ENCODE measurements around the gene ROBO1. TPM values are rescaled to one million over a fixed set of nuclear protein-coding genes. Genes with fewer than 3 reads are reported as not detected.

Gene ROBO1
- total RNA-seq, 1 donor, result 88.5 TPM

DNA sequence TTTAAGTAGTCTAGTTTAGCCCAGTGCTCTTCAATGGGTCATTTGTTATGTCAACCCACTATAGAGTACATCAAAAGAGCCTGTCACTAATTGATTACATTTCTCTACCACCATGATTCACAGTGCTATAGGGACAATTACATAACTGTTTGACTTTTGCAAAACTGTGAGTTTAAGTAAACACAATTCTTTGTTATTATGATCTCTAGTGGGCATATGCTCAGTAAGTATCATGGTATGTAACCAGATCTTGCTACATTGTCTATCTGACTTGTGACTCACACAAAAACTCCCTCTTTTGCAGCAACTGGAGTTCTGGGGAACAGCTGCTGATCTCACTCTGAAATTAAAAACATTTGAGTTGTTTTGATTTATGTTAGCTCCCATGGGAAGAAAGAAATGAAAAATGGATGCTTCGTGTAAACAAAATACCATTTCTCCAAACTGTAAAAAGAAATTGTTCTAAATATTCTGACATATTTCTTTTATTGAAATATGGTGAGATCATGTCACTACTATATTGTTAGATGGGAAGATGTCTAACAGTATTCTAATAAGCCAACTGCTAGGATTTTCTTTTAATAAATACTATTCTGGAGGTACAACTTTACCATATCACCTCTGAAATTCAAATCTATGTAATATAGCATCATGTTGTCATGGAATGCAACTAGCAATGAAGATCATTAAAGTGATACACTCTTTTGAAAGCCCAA lies 470.4 kb downstream of the ROBO1 start:
- H3K4me3 ChIP-seq (ENCODE audit: low read depth, low read length), result no peak overlapping the region
- peak; percentile 87 for DNase-seq (ENCODE audit: low read depth)

DNA sequence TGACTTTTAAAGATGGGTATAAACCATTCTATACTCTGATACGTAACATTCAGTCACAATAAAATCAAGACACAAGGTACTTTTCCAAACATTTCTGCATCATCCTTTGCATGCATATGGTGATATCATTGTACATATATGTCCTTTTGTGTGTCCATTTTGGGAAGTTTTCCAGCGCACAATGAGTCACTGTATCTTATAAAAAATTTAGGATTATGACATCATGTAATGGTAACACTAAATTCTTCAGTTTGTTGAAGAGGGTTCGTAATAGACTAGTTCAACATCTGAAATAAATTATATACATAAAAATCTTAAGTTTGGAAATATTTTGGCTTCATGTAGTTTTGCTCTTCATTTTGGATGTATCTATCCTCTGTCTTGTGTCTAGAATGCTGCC lies 480.9 kb downstream of the ROBO1 start:
- H3K4me3 ChIP-seq (ENCODE audit: low read depth, low read length), result no peak overlapping the region
- DNase-seq (ENCODE audit: low read depth), result no peak
- TF ChIP-seq, protein P1, sequence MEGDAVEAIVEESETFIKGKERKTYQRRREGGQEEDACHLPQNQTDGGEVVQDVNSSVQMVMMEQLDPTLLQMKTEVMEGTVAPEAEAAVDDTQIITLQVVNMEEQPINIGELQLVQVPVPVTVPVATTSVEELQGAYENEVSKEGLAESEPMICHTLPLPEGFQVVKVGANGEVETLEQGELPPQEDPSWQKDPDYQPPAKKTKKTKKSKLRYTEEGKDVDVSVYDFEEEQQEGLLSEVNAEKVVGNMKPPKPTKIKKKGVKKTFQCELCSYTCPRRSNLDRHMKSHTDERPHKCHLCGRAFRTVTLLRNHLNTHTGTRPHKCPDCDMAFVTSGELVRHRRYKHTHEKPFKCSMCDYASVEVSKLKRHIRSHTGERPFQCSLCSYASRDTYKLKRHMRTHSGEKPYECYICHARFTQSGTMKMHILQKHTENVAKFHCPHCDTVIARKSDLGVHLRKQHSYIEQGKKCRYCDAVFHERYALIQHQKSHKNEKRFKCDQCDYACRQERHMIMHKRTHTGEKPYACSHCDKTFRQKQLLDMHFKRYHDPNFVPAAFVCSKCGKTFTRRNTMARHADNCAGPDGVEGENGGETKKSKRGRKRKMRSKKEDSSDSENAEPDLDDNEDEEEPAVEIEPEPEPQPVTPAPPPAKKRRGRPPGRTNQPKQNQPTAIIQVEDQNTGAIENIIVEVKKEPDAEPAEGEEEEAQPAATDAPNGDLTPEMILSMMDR (IDR thresholded peaks at IDR 0.05; ENCODE audit: insufficient read depth, low read depth, low read length), result no peak

More for the DNA sequence above, 470.4 kb downstream of the ROBO1 start:
- TF ChIP-seq, protein P1 (IDR thresholded peaks at IDR 0.05; ENCODE audit: insufficient read depth, low read depth, low read length), result no peak

DNA sequence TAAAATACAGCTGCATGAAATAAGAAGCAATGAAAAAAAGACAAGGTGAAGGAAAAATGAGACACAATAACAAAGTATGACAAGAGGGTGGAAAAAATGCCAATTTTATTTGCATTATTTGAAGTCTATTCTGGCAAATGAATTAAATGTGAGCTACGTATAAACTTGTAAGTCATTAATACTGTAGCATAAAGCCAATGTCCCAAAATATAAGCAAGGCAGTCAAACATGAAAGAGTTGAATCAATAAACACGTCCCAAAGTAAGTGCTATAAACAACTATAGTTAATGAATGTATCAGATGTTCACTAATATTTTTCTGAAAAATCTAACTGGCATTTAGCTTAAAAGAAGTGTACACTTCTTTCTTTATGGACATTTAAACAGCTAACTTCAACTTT lies 481.9 kb downstream of the ROBO1 start:
- no peak for DNase-seq (ENCODE audit: low read depth)
- H3K4me3 ChIP-seq (ENCODE audit: low read depth, low read length), result no peak overlapping the region
- TF ChIP-seq, protein P1 (IDR thresholded peaks at IDR 0.05; ENCODE audit: insufficient read depth, low read depth, low read length), result no peak

DNA sequence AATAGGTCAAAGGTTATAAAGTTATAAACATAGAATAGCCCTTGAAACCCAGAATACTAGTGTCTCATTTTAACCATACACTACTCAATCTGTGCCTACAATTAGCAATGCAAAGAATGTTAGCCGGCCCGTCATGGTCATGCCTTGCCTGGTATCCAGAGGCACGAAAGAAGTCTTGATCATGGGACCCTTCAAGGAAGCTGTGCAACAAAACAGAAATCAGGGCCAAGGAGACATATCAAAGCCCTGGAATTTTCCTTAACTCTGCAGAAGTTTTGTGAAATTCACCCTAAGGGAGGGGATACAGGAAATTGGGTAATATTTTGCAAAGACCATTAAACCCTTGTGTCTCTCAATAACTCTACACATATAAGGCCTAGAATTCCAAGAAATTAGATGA lies 482.4 kb downstream of the ROBO1 start:
- TF ChIP-seq, protein P1 (IDR thresholded peaks at IDR 0.05; ENCODE audit: insufficient read depth, low read depth, low read length), result no peak
- H3K4me3 ChIP-seq (ENCODE audit: low read depth, low read length), result no peak overlapping the region
- DNase-seq (ENCODE audit: low read depth), result no peak

DNA sequence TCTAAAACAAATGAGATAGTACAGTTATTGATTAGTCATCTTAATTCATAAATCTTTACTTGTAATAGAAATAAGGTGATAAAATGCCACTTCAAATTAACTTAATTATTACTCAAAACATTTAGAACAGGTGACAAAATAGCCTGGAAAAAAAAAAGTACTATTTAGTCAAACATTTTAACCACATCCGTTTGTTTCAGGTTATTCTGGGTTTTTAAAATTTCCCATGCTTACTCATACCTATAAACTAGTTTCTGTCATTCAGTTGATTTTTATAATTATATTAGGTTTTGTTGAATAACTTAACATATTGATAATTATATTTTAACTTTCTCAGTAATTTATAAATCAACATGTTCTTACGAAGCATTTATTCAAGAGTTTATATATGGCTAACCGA lies 483.0 kb downstream of the ROBO1 start:
- H3K4me3 ChIP-seq (ENCODE audit: low read depth, low read length), result no peak overlapping the region
- TF ChIP-seq, protein P1 (IDR thresholded peaks at IDR 0.05; ENCODE audit: insufficient read depth, low read depth, low read length), result no peak
- DNase-seq (ENCODE audit: low read depth), result no peak

DNA sequence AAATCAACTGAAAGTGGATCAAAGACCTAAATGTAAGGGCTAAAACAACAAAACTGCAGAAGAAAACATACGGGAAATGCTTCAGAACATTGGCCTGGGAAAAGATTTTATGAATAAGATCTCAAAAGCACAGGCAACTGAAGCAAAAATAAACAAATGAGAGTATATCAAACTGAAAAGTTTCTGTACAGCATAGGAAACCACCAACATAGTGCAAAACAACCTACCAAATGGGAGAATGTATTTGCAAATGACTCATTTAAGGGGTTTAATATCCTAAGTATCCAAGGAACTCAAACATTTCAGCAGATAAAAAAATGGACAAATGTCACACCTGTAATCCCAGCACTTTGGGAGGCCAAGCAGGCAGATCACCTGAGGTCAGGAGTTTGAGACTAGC lies 489.1 kb downstream of the ROBO1 start:
- H3K4me3 ChIP-seq (ENCODE audit: low read depth, low read length), result no peak overlapping the region
- TF ChIP-seq, protein P1 (IDR thresholded peaks at IDR 0.05; ENCODE audit: insufficient read depth, low read depth, low read length), result no peak
- DNase-seq (ENCODE audit: low read depth), result no peak

DNA sequence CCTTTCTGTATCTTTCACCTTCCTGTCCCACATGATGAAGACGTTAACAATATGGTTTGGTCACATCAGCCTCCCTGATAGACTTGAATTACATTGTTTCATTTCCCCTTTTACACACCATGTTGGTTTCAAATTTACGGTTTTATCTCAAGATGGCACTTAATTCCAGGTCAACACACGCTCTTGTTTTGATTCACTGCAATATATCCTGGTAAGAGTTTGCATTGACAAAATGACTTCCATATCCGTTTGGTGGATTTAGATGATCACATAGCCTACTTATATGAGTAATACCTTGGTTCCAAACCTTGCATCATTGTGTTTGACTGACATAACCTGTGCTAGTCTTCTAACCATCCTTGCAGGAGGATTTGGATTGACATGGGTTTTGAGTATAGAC lies 499.4 kb downstream of the ROBO1 start:
- DNase-seq (ENCODE audit: low read depth), result no peak
- no peak overlapping the region for H3K4me3 ChIP-seq (ENCODE audit: low read depth, low read length)
- TF ChIP-seq, protein P1 (IDR thresholded peaks at IDR 0.05; ENCODE audit: insufficient read depth, low read depth, low read length), result no peak
